Caki2 (cell line): ENCODE results near the gene CDSN. TPM values are rescaled to one million over a fixed set of nuclear protein-coding genes. Genes with fewer than 3 reads are reported as not detected.

Source experiments
- DNase-seq: peaks from one replicate; pipeline ENCODE4 v3.0.0-alpha.2; 2015; ENCODE audit warnings: low read depth
- in situ Hi-C: cut with HindIII; loops from 2 replicates; pipeline ENCODE4 v1.10.0; 2016; ENCODE audit warnings: low sequenced_read_pairs, low pct_unique_long_range_greater_than_20kb, mixed read lengths
- total RNA-seq: library from RNA; depleted of rRNA; stranded (reverse); fragments of >200 nt; shearing (Covaris generic); gene quantifications from 2 replicates; pipeline ENCODE4 v1.2.3, GENCODE V29; 2014; ENCODE audit warnings: low replicate concordance

CDSN gene
- total RNA-seq, 1 experiment from 2014 or later, result not detected

DNA sequence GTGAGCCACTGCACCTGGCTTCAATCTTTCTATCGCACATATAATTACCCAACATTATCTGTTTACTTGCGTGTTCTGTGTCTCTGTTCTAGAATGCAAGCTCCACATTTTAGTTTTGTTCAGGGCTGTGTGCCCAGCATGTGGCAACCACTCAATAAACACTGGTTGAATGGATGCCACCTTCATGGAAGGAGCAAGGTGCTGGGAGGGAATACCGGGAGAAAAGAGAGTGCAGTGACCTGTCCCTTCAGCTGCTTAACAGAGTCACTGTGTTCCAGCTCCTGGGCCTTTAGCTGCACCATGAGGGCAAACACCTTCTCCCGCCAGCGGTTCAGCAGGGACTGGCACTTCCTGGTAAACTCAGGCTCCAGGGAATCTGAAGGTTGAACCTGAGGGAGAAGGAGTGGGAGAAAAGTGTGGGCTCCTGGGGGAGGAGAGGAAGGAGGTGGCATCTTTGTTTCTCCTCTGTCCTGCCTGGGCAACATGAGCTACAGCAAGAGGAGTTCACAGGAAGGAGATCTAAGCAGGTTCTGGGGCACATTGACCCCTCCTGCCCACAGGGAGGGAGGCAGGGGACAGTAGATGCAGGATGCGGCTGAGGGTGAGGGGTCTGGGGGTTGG lies 29.7 kb upstream of the CDSN start:
- in situ Hi-C loops, result no loop called here
- DNase-seq, result no peak

DNA sequence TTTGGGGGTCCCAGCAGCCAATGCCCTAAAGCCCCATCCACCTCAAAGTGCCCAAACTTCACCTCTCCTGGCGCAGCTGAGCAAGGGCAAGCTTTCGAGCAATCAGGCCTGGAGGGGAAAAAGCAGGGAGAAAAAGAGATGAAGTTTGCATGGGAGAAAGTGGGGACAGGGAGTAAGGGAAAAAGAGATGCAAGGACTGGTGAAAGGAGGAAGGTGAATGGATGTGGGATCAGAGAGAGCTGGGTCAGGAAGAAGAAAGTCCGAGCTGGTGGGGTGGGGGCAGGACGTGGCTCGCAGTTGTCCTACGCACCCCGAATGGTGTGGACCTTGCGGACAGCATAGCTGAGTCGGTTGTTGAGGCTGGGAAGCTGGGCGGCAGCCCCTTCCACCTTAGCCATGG lies 25.1 kb upstream of the CDSN start:
- in situ Hi-C loops, result no loop called here

GRCh38 chr6:31144970-31145340 lies 24.7 kb upstream of the CDSN start:
- DNase-seq, result no peak
- in situ Hi-C loops, result no loop called here

More for the DNA sequence above, 25.1 kb upstream of the CDSN start:
- no peak for DNase-seq

GRCh38 chr6:31144296-31144969 lies 24.2 kb upstream of the CDSN start:
- in situ Hi-C loops, result no loop called here

DNA sequence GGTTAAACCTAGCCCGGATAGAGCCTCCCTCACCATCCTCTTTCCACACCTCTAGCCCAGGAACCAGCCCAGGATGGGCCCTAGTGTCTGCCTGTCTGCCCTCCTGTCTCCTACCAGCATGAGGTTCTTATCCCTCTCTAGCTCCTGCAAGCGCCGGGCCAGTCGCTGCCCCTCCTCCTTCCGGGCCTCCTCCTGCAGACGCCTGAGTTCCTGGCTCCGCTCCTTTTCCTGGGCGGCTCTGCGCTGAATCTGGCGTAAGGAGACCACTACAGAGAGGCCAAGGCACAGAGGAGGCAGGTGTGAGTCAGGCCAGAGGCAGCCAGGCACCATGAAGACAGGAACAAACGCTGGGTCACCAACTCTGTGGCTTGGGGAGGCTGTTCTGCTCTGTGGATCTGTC lies 22.9 kb upstream of the CDSN start:
- peak; percentile 92 for DNase-seq
- in situ Hi-C loops, result no loop called here

More at GRCh38 chr6:31144296-31144969, 24.2 kb upstream of the CDSN start:
- no peak for DNase-seq

GRCh38 chr6:31142361-31142761 lies 22.1 kb upstream of the CDSN start:
- in situ Hi-C loops, result no loop called here
- no peak for DNase-seq

DNA sequence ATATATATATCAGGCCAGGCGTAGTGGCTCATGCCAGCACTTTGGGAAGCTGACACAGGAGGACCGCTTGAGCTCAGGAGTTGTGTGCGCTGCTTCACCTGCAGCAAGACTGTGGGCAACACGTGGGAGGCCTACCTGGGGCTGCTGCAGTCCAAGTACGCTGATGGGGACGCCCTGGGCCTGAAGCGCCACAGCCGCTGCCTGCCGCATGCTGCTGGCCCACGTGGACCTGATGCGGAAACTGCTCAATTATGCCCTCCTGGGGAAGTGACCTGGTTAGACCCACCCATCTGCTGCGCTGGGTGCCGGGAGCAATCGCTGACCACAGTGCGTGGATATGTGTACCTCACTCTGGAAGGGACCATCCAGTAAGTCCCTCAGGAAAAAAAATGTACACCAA lies 20.4 kb upstream of the CDSN start:
- DNase-seq, result no peak
- in situ Hi-C loops, result no loop called here

DNA sequence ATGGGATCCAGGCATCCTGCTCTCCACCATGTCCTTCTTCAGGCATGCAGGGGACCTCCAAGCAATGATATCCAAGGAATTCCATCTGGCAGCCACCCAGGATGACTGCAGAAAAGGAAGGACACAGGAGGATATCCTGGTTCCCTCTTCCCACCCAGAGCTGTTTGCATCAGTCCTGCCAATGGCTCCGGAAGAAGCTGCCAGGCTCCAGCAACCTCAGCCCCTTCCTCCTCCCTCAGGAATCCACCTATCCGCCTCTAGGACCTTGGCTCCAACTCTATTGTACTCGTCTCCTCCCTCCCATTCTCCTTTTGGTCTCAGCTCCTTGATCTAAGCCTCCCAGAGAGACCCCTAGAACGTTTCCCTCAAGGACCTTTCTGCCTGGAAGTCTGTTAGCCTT lies 19.4 kb upstream of the CDSN start:
- in situ Hi-C loops, result no loop called here
- peak; percentile 69 for DNase-seq

- in situ Hi-C loops, result no loop called here
- DNase-seq, result no peak
Observed at GRCh38 chr6:31138982-31139381, 18.7 kb upstream of the CDSN start, which contains the start of gene PSORS1C2. PSORS1C2 (minus strand) TSS chr6:31139066; CDS start chr6:31139026, 40 bp downstream.

- in situ Hi-C loops, result no loop called here
- no peak for DNase-seq
Observed at GRCh38 chr6:31135710-31136109, 15.5 kb upstream of the CDSN start.

GRCh38 chr6:31132806-31133205 lies 12.6 kb upstream of the CDSN start:
- no peak for DNase-seq
- in situ Hi-C loops, result no loop called here

DNA sequence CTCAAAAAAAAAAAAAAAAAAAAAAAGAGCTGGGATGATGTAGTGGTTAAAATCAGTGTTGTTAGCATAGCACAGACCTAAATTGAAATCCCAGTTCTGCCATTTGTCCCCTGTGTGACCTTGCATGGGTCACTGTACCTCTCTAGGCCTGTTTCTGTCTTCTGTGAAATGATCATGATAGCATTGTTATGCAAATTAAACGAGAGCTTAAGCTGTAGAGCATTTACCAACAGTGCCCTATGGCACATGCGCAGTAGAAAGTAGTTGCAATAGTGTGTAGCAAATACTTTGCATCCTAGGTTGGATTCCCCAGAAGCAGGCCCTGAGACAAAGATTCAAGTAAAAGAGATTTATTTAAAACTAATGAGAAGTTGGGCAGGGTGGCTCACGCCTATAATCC lies 11.3 kb upstream of the CDSN start:
- no peak for DNase-seq
- in situ Hi-C loops, result no loop called here

GRCh38 chr6:31130751-31131150 lies 10.5 kb upstream of the CDSN start:
- in situ Hi-C loops, result no loop called here
- no peak for DNase-seq

DNA sequence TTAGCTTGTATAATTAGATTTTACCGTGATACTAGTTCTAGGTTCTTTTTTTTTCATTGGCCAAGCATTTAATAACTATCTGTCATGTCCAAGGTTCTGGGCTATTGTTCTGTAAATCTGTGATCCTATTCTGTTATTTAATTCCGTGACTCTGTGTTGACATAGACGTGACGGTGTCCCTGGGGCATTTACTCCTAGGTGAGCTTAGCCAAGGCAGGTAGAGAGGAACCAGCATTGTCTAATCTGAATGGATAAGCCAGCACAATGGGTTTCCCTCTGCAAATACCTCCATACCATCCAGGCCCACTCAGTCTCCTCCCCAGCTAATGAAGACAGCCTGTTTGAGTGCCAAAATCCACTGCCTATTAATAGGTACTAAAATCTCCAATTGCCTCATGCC lies 8.9 kb upstream of the CDSN start:
- in situ Hi-C loops, result no loop called here
- DNase-seq, result no peak

GRCh38 chr6:31128093-31128676 lies 7.9 kb upstream of the CDSN start:
- DNase-seq, result peak; percentile 47
- in situ Hi-C loops, result no loop called here

GRCh38 chr6:31126396-31127175 lies 6.3 kb upstream of the CDSN start:
- DNase-seq, result no peak
- in situ Hi-C loops, result no loop called here

DNA sequence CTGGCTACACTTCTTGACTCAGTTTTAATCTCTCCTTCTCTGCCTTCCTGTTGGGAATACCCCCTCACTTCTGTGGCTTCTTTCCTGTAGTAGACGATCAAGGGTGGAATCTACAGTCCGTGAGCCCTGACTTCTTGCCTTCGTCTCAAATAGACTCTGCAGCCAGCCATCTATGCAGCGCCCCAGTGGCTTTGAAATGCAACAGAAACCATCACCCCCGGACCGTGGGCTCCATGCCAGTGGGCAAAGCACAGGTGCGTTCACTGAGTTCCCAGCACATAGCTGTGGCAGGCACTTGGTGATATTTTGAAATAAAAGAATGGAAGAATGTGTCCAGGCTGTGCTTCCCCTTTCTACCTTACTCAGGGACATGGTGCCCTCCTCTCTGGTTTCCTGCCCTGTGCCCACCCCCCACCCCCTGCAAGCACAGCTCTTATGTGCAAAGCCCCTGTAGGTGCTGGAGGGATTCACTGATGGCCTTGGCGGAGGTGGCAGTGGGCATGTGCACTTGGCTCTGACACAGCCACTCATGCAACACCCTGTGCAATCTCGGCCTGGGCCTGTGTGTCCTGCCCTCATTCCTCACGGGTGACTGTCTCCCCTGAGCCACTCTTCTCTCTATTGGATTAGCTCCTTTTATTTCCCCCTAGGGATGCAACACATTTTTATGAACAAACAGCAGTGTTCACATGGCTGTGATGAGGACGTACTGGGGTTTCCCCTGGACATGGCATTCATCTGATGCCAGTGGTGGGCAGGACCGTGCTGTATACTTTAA lies 5.5 kb upstream of the CDSN start:
- in situ Hi-C loops, result no loop called here
- DNase-seq, result peak; percentile 63

- DNase-seq, result peak; percentile 61
- in situ Hi-C loops, result no loop called here
Observed at GRCh38 chr6:31125162-31125561, 4.9 kb upstream of the CDSN start.
